Measurements from ENCODE around the gene CENPA.

DNA sequence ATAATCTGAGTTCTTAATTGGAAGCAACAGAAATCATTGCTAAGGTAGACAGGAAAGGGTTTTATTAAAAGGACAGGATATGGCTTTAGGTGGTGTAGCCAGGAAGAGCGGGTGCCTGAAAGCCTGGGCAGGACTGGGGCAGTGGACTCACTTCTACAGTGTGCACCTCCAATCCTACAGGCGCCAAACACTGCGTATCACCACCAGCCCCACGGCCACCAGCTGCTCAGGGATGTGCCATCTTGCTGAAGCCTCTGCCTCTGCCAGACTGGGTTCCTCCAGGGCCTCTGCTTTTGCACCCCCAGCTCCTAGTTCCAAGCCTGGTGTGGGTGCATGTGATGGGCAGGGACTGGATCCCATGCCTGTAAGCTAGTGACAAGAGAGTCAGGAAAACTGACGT, 32.4 kb downstream of the CENPA start:
- no peak for TF ChIP-seq RAD21 (conservative IDR thresholded peaks at IDR 0.05 in 1 of 2, IDR thresholded peaks at IDR 0.05 in 1 of 2)
- TF ChIP-seq, protein P1, sequence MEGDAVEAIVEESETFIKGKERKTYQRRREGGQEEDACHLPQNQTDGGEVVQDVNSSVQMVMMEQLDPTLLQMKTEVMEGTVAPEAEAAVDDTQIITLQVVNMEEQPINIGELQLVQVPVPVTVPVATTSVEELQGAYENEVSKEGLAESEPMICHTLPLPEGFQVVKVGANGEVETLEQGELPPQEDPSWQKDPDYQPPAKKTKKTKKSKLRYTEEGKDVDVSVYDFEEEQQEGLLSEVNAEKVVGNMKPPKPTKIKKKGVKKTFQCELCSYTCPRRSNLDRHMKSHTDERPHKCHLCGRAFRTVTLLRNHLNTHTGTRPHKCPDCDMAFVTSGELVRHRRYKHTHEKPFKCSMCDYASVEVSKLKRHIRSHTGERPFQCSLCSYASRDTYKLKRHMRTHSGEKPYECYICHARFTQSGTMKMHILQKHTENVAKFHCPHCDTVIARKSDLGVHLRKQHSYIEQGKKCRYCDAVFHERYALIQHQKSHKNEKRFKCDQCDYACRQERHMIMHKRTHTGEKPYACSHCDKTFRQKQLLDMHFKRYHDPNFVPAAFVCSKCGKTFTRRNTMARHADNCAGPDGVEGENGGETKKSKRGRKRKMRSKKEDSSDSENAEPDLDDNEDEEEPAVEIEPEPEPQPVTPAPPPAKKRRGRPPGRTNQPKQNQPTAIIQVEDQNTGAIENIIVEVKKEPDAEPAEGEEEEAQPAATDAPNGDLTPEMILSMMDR (IDR thresholded peaks at IDR 0.05): no peak
- no peak for TF ChIP-seq EP300 (IDR thresholded peaks at IDR 0.05)
- TF ChIP-seq ZSCAN20 (CRISPR knock-in tag; IDR thresholded peaks at IDR 0.05): no peak
- no peak for TF ChIP-seq MAFK (IDR thresholded peaks at IDR 0.05; ENCODE audit: partially characterized antibody)
- TF ChIP-seq, protein P2, sequence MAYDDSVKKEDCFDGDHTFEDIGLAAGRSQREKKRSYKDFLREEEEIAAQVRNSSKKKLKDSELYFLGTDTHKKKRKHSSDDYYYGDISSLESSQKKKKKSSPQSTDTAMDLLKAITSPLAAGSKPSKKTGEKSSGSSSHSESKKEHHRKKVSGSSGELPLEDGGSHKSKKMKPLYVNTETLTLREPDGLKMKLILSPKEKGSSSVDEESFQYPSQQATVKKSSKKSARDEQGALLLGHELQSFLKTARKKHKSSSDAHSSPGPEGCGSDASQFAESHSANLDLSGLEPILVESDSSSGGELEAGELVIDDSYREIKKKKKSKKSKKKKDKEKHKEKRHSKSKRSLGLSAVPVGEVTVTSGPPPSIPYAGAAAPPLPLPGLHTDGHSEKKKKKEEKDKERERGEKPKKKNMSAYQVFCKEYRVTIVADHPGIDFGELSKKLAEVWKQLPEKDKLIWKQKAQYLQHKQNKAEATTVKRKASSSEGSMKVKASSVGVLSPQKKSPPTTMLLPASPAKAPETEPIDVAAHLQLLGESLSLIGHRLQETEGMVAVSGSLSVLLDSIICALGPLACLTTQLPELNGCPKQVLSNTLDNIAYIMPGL (CRISPR knock-in tag; IDR thresholded peaks at IDR 0.05; ENCODE audit: borderline replicate concordance): no peak
- no peak for TF ChIP-seq JUN (IDR thresholded peaks at IDR 0.05)
- no peak for TF ChIP-seq POLR2AphosphoS2 (conservative IDR thresholded peaks at IDR 0.05; ENCODE audit: low read length)
- no peak for TF ChIP-seq ESRRA (IDR thresholded peaks at IDR 0.05; ENCODE audit: borderline replicate concordance, low read length)
- no peak for TF ChIP-seq HDAC2 (IDR thresholded peaks at IDR 0.05)

Data from A549 (cell line).